Measurements from ENCODE around the gene MAP3K7CL.

The MAP3K7CL gene

GRCh38 chr21:29187944-29188343, 57.5 kb downstream of the MAP3K7CL start:
- POLR2A ChIA-PET: interaction anchor here (1.3 kb wide), 1 partner anchor 113 kb away, joined by 3 read pairs; no protein-coding TSS in a partner anchor
- DNase-seq (ENCODE audit: extremely low spot score): no peak
- CTCF ChIA-PET: no interaction called here
- TF ChIP-seq FOXK2 (IDR thresholded peaks at IDR 0.05): no peak
- TF ChIP-seq TARDBP (IDR thresholded peaks at IDR 0.05): no peak
- TF ChIP-seq HDGF (IDR thresholded peaks at IDR 0.05; ENCODE audit: borderline replicate concordance): no peak
- TF ChIP-seq ARNT (IDR thresholded peaks at IDR 0.05): no peak
- TF ChIP-seq FOXM1 (IDR thresholded peaks at IDR 0.05; ENCODE audit: borderline replicate concordance): no peak
- TF ChIP-seq SUZ12 (IDR thresholded peaks at IDR 0.05): no peak
- TF ChIP-seq FOXA1 (IDR thresholded peaks at IDR 0.05): no peak
- TF ChIP-seq CTBP1 (IDR thresholded peaks at IDR 0.05; ENCODE audit: borderline replicate concordance): no peak
- TF ChIP-seq LEF1 (IDR thresholded peaks at IDR 0.05; ENCODE audit: borderline replicate concordance): no peak
- TF ChIP-seq ELF4 (IDR thresholded peaks at IDR 0.05): no peak
- TF ChIP-seq L3MBTL2 (conservative IDR thresholded peaks at IDR 0.05): no peak
- no peak for TF ChIP-seq SP1 (IDR thresholded peaks at IDR 0.05)
- no peak for TF ChIP-seq BHLHE40 (IDR thresholded peaks at IDR 0.05; ENCODE audit: borderline replicate concordance)
- no peak for TF ChIP-seq PKNOX1 (IDR thresholded peaks at IDR 0.05)
- TF ChIP-seq NFRKB (IDR thresholded peaks at IDR 0.05): no peak
- no peak for TF ChIP-seq ZNF384 (IDR thresholded peaks at IDR 0.05)

GRCh38 chr21:29189353-29189752, 58.9 kb downstream of the MAP3K7CL start:
- CTCF ChIA-PET: interaction anchor here (0.5 kb wide), 1 partner anchor 25 kb away, joined by 3 read pairs; no protein-coding TSS in a partner anchor
- DNase-seq (ENCODE audit: extremely low spot score): no peak
- POLR2A ChIA-PET: no interaction called here
- TF ChIP-seq BHLHE40 (IDR thresholded peaks at IDR 0.05; ENCODE audit: borderline replicate concordance) (no peak), NFRKB (IDR thresholded peaks at IDR 0.05) (no peak), LEF1 (IDR thresholded peaks at IDR 0.05; ENCODE audit: borderline replicate concordance) (no peak), PKNOX1 (IDR thresholded peaks at IDR 0.05) (no peak), CTBP1 (IDR thresholded peaks at IDR 0.05; ENCODE audit: borderline replicate concordance) (no peak), SP1 (IDR thresholded peaks at IDR 0.05) (no peak), ARNT (IDR thresholded peaks at IDR 0.05) (no peak), ZNF384 (IDR thresholded peaks at IDR 0.05) (no peak), TARDBP (IDR thresholded peaks at IDR 0.05) (no peak), FOXK2 (IDR thresholded peaks at IDR 0.05) (no peak), FOXA1 (IDR thresholded peaks at IDR 0.05) (no peak), L3MBTL2 (conservative IDR thresholded peaks at IDR 0.05) (no peak), HDGF (IDR thresholded peaks at IDR 0.05; ENCODE audit: borderline replicate concordance) (no peak), SUZ12 (IDR thresholded peaks at IDR 0.05) (no peak)

GRCh38 chr21:29190923-29191331, 60.5 kb downstream of the MAP3K7CL start:
- ChIA-PET POLR2A (no interaction called here), CTCF (no interaction called here)
- no peak for DNase-seq (ENCODE audit: extremely low spot score)
- TF ChIP-seq PKNOX1 (IDR thresholded peaks at IDR 0.05): no peak
- TF ChIP-seq NFRKB (IDR thresholded peaks at IDR 0.05): no peak
- TF ChIP-seq ARNT (IDR thresholded peaks at IDR 0.05): no peak
- TF ChIP-seq CTBP1 (IDR thresholded peaks at IDR 0.05; ENCODE audit: borderline replicate concordance): no peak
- no peak for TF ChIP-seq FOXA1 (IDR thresholded peaks at IDR 0.05)
- TF ChIP-seq LEF1 (IDR thresholded peaks at IDR 0.05; ENCODE audit: borderline replicate concordance): no peak
- TF ChIP-seq FOXK2 (IDR thresholded peaks at IDR 0.05): no peak
- TF ChIP-seq ZNF384 (IDR thresholded peaks at IDR 0.05): no peak
- TF ChIP-seq BHLHE40 (IDR thresholded peaks at IDR 0.05; ENCODE audit: borderline replicate concordance): no peak
- no peak for TF ChIP-seq SP1 (IDR thresholded peaks at IDR 0.05)
- TF ChIP-seq L3MBTL2 (conservative IDR thresholded peaks at IDR 0.05): no peak
- TF ChIP-seq SUZ12 (IDR thresholded peaks at IDR 0.05): no peak
- no peak for TF ChIP-seq TARDBP (IDR thresholded peaks at IDR 0.05)
- no peak for TF ChIP-seq ELF4 (IDR thresholded peaks at IDR 0.05)
- TF ChIP-seq FOXM1 (IDR thresholded peaks at IDR 0.05; ENCODE audit: borderline replicate concordance): no peak
- TF ChIP-seq HDGF (IDR thresholded peaks at IDR 0.05; ENCODE audit: borderline replicate concordance): no peak

GRCh38 chr21:29193072-29193471, 62.6 kb downstream of the MAP3K7CL start:
- no peak for DNase-seq (ENCODE audit: extremely low spot score)
- POLR2A ChIA-PET: no interaction called here
- TF ChIP-seq FOXM1 (IDR thresholded peaks at IDR 0.05; ENCODE audit: borderline replicate concordance) (no peak), ZNF384 (IDR thresholded peaks at IDR 0.05) (no peak), LEF1 (IDR thresholded peaks at IDR 0.05; ENCODE audit: borderline replicate concordance) (no peak), ELF4 (IDR thresholded peaks at IDR 0.05) (no peak), NFRKB (IDR thresholded peaks at IDR 0.05) (no peak), ARNT (IDR thresholded peaks at IDR 0.05) (no peak), SUZ12 (IDR thresholded peaks at IDR 0.05) (no peak), HDGF (IDR thresholded peaks at IDR 0.05; ENCODE audit: borderline replicate concordance) (no peak), BHLHE40 (IDR thresholded peaks at IDR 0.05; ENCODE audit: borderline replicate concordance) (no peak)
- CTCF ChIA-PET: no interaction called here

GRCh38 chr21:29193901-29194300, 63.5 kb downstream of the MAP3K7CL start:
- ChIA-PET POLR2A (no interaction called here), CTCF (no interaction called here)
- TF ChIP-seq NFRKB (IDR thresholded peaks at IDR 0.05) (no peak), SP1 (IDR thresholded peaks at IDR 0.05) (no peak), ZNF384 (IDR thresholded peaks at IDR 0.05) (no peak), LEF1 (IDR thresholded peaks at IDR 0.05; ENCODE audit: borderline replicate concordance) (no peak), FOXA1 (IDR thresholded peaks at IDR 0.05) (no peak), CTBP1 (IDR thresholded peaks at IDR 0.05; ENCODE audit: borderline replicate concordance) (no peak), ARNT (IDR thresholded peaks at IDR 0.05) (no peak), BHLHE40 (IDR thresholded peaks at IDR 0.05; ENCODE audit: borderline replicate concordance) (no peak), SUZ12 (IDR thresholded peaks at IDR 0.05) (no peak), L3MBTL2 (conservative IDR thresholded peaks at IDR 0.05) (no peak), FOXK2 (IDR thresholded peaks at IDR 0.05) (no peak), PKNOX1 (IDR thresholded peaks at IDR 0.05) (no peak), FOXM1 (IDR thresholded peaks at IDR 0.05; ENCODE audit: borderline replicate concordance) (no peak), TARDBP (IDR thresholded peaks at IDR 0.05) (no peak), HDGF (IDR thresholded peaks at IDR 0.05; ENCODE audit: borderline replicate concordance) (no peak), ELF4 (IDR thresholded peaks at IDR 0.05) (no peak)
- DNase-seq (ENCODE audit: extremely low spot score): no peak

All from HEK293T (cell line).